ENCODE measurements around the gene CASP8AP2. TPM values are rescaled to one million over a fixed set of nuclear protein-coding genes. Genes with fewer than 3 reads are reported as not detected.
"Not testable (repeated sequence)": the region's sequence is repeated elsewhere in the genome, so short reads cannot be mapped to it uniquely, and the experiment has no call there.

Gene CASP8AP2
- 10 to 100 TPM; 16.4 to 25.8 (median 20.7) TPM for total RNA-seq
- 1 to 10 TPM; 2.1 to 6.3 (median 3.6) TPM for polyA plus RNA-seq

GRCh38 chr6:89829472-89830169, at the start of gene CASP8AP2:
Gene CASP8AP2 (plus strand): TSS chr6:89829880.
- Histone ChIP-seq H3K4me1 (peaks cover 0 to 22% (median 16%) of the 10 kb centered on the region in 4 donors), H3K27ac (peak within 1 kb of the TSS; percentile 75 to 89 (median 86)), H3K27me3 (no peaks in the 10 kb centered on the region), H3K36me3 (peaks cover 0 to 24% (median 3%) of the 10 kb centered on the region in 4 donors), H3K9me3 (no peaks in the 10 kb centered on the region), H3K4me3 (peak within 1 kb of the TSS; percentile 81 to 89 (median 87))
- peak; percentile 97 for DNase-seq
- TF ChIP-seq CTCF (IDR thresholded peaks at IDR 0.05), result no peak
- TF ChIP-seq POLR2AphosphoS5 (IDR thresholded peaks at IDR 0.05), result peak; percentile 79 to 93 (median 83)
- TF ChIP-seq POLR2A (IDR thresholded peaks at IDR 0.05), result peak; percentile 44 to 62
- no peak for TF ChIP-seq EP300 (IDR thresholded peaks at IDR 0.05)
- WGBS, 2 donors, result 0 to 1% methylated on average over 41 of the region's 41 CpGs
- intact Hi-C loops (cut with DNase I), result loop anchor here (1.0 to 10.0 kb wide), 7 partner anchors 10 to 867 kb away; partner anchors contain the start of genes ANKRD6, LYRM2, MAP3K7 and MDN1

- intact Hi-C loops (cut with DNase I), result no loop called here
- H3K4me1 ChIP-seq, result no peaks in the 10 kb centered on the region
- H3K9me3 ChIP-seq, result no peaks in the 10 kb centered on the region
- no peak for DNase-seq
- H3K4me3 ChIP-seq, result no peak overlapping the region
- H3K36me3 ChIP-seq, result peaks cover 11 to 80% (median 36%) of the 10 kb centered on the region in 4 donors
- no peak overlapping the region for H3K27ac ChIP-seq
- TF ChIP-seq POLR2A (IDR thresholded peaks at IDR 0.05) (no peak), POLR2AphosphoS5 (IDR thresholded peaks at IDR 0.05) (no peak), CTCF (IDR thresholded peaks at IDR 0.05) (no peak), EP300 (IDR thresholded peaks at IDR 0.05) (no peak)
- 97% methylated on average over 6 of the region's 6 CpGs for WGBS, 2 donors
- no peaks in the 10 kb centered on the region for H3K27me3 ChIP-seq
Observed at GRCh38 chr6:89781070-89782034, 48.3 kb upstream of the CASP8AP2 start.

- Histone ChIP-seq H3K27me3 (no peaks in the 10 kb centered on the region), H3K27ac (no peak overlapping the region), H3K4me3 (no peak overlapping the region), H3K9me3 (no peaks in the 10 kb centered on the region), H3K4me1 (no peaks in the 10 kb centered on the region), H3K36me3 (peaks cover 15 to 80% (median 36%) of the 10 kb centered on the region in 4 donors)
- WGBS, 2 donors, result 86 to 98% methylated on average over 1 of the region's 1 CpG
- intact Hi-C loops (cut with DNase I), result no loop called here
- no peak for TF ChIP-seq CTCF (IDR thresholded peaks at IDR 0.05)
- TF ChIP-seq POLR2A (IDR thresholded peaks at IDR 0.05), result no peak
- TF ChIP-seq POLR2AphosphoS5 (IDR thresholded peaks at IDR 0.05), result no peak
- no peak for TF ChIP-seq EP300 (IDR thresholded peaks at IDR 0.05)
- DNase-seq, result no peak
Observed at GRCh38 chr6:89782222-89782621, 47.5 kb upstream of the CASP8AP2 start.

GRCh38 chr6:89783293-89783692, 46.4 kb upstream of the CASP8AP2 start:
- H3K27ac ChIP-seq; H3K9me3 ChIP-seq; H3K27me3 ChIP-seq; intact Hi-C loops (cut with DNase I); H3K4me1 ChIP-seq; DNase-seq; H3K4me3 ChIP-seq: not testable (repeated sequence)
- WGBS, 2 donors, result 78 to 85% methylated on average over 7 of the region's 7 CpGs
- peaks cover 17 to 90% (median 38%) of the 10 kb centered on the region in 4 donors for H3K36me3 ChIP-seq

- TF ChIP-seq EP300 (IDR thresholded peaks at IDR 0.05), result no peak
- no peak for TF ChIP-seq CTCF (IDR thresholded peaks at IDR 0.05)
- TF ChIP-seq POLR2A (IDR thresholded peaks at IDR 0.05), result no peak
- TF ChIP-seq POLR2AphosphoS5 (IDR thresholded peaks at IDR 0.05), result no peak
Observed at GRCh38 chr6:89784838-89785237, 44.8 kb upstream of the CASP8AP2 start.

More at GRCh38 chr6:89784838-89785237, 44.8 kb upstream of the CASP8AP2 start:
- H3K27me3 ChIP-seq, result no peaks in the 10 kb centered on the region
- H3K9me3 ChIP-seq, result no peaks in the 10 kb centered on the region
- H3K4me3 ChIP-seq, result no peak overlapping the region
- DNase-seq, result no peak
- H3K36me3 ChIP-seq, result peaks cover 14 to 98% (median 40%) of the 10 kb centered on the region in 4 donors
- WGBS, 2 donors, result 95 to 97% methylated on average over 6 of the region's 6 CpGs
- intact Hi-C loops (cut with DNase I), result no loop called here
- no peaks in the 10 kb centered on the region for H3K4me1 ChIP-seq
- no peak overlapping the region for H3K27ac ChIP-seq

Data from sigmoid colon (tissue), 7 donors.